Mucosa of descending colon (tissue), 3 donors: ENCODE results near the gene CCNE1. TPM values are rescaled to one million over a fixed set of nuclear protein-coding genes. Genes with fewer than 3 reads are reported as not detected.

Experiments
- ATAC-seq: fragments of 200-7000 bp; cut with Tn5 transposase; one replicate; pipeline ENCODE4 v1.9.1; 2020; ENCODE audit warnings: mild to moderate bottlenecking, moderate library complexity
- DNase-seq, 3 donors: peaks; one replicate each; pipeline ENCODE4 v3.0.0-alpha.2; 2020
- H3K36me3 ChIP-seq: fragments of 200-600 bp; one replicate; pipeline ENCODE4 v1.8.0; 2021; ENCODE audit warnings: low read depth, mild to moderate bottlenecking
- H3K4me1 ChIP-seq: fragments of 200-600 bp; one replicate; pipeline ENCODE4 v1.8.0; 2021; ENCODE audit warnings: low read depth, mild to moderate bottlenecking
- H3K4me3 ChIP-seq: fragments of 200-600 bp; one replicate; pipeline ENCODE4 v1.8.0; 2021; ENCODE audit warnings: mild to moderate bottlenecking
- H3K9me3 ChIP-seq: fragments of 200-600 bp; one replicate; pipeline ENCODE4 v1.8.0; 2021; ENCODE audit warnings: mild to moderate bottlenecking
- CTCF ChIP-seq: fragments of 200-600 bp; IDR thresholded peaks from one replicate; pipeline ENCODE4 v1.8.0; 2022; ENCODE audit warnings: antibody characterized with exemption, mild to moderate bottlenecking
- intact Hi-C, 2 donors: fragments of 100-400 bp; cut with DNase I in 1 of 2; cut with micrococcal nuclease in 1 of 2; formaldehyde crosslinking; loops; one replicate each; pipeline versions ENCODE4 v1.11.0 to v1.11.1; 2022; cut with DNase I, micrococcal nuclease
- total RNA-seq, 3 donors: library from RNA; stranded (reverse); fragmentation: NEBNext Ultra II Directional in 2 of 3; extraction: Animal tissue kit (Norgen Biotek cat#: 25700) in 2 of 3; gene quantifications; one replicate each; pipeline versions ENCODE4 v1.2.1 to v1.2.4, GENCODE V29; 2021 to 2023
- donor health status: DM: no; HTN: no; CAD: no; lungs with moderate emphysema.
- donor health status: DM: no; HTN: no; CAD: no.
- donor health status: DM: no; HTN: yes; CAD: no.

The CCNE1 gene
- total RNA-seq, 3 donors from 2014 or later, result 4.0 to 7.1 (median 4.4) TPM

GRCh38 chr19:29850482-29850881 lies 38.7 kb downstream of the CCNE1 start:
- H3K4me1 ChIP-seq, result no peaks in the 10 kb centered on the region
- DNase-seq, result no peak
- no peaks in the 10 kb centered on the region for H3K9me3 ChIP-seq
- TF ChIP-seq CTCF, result no peak
- ATAC-seq, result no peak
- intact Hi-C loops, result no loop called here
- no peaks in the 10 kb centered on the region for H3K36me3 ChIP-seq
- no peak overlapping the region for H3K4me3 ChIP-seq

GRCh38 chr19:29851769-29852521 lies 40.2 kb downstream of the CCNE1 start:
- ATAC-seq (no peak), DNase-seq (no peak)
- no peaks in the 10 kb centered on the region for H3K4me1 ChIP-seq
- H3K36me3 ChIP-seq, result no peaks in the 10 kb centered on the region
- TF ChIP-seq CTCF, result no peak
- no peaks in the 10 kb centered on the region for H3K9me3 ChIP-seq
- intact Hi-C loops, result no loop called here
- H3K4me3 ChIP-seq, result no peak overlapping the region

- DNase-seq (no peak), ATAC-seq (no peak)
These were observed 42.2 kb downstream of the CCNE1 start for GRCh38 chr19:29854033-29854432.

GRCh38 chr19:29855087-29855486 lies 43.3 kb downstream of the CCNE1 start:
- H3K9me3 ChIP-seq, result no peaks in the 10 kb centered on the region
- no peaks in the 10 kb centered on the region for H3K36me3 ChIP-seq
- no peak overlapping the region for H3K4me3 ChIP-seq
- intact Hi-C loops, result no loop called here
- no peaks in the 10 kb centered on the region for H3K4me1 ChIP-seq
- ATAC-seq, result no peak
- no peak for TF ChIP-seq CTCF
- DNase-seq, result no peak

More at GRCh38 chr19:29854033-29854432, 42.2 kb downstream of the CCNE1 start:
- no peaks in the 10 kb centered on the region for H3K36me3 ChIP-seq
- H3K4me3 ChIP-seq, result no peak overlapping the region
- no peak for TF ChIP-seq CTCF
- intact Hi-C loops, result no loop called here
- no peaks in the 10 kb centered on the region for H3K9me3 ChIP-seq
- H3K4me1 ChIP-seq, result no peaks in the 10 kb centered on the region

GRCh38 chr19:29855741-29856500 lies 44.1 kb downstream of the CCNE1 start:
- Histone ChIP-seq H3K4me1 (no peaks in the 10 kb centered on the region), H3K9me3 (no peaks in the 10 kb centered on the region), H3K36me3 (no peaks in the 10 kb centered on the region), H3K4me3 (no peak overlapping the region)
- no peak for DNase-seq
- ATAC-seq, result no peak
- TF ChIP-seq CTCF, result no peak
- intact Hi-C loops, result no loop called here
